Pancreas (tissue), 10 donors: ENCODE data around the gene INTS1. TPM values are rescaled to one million over a fixed set of nuclear protein-coding genes. Genes with fewer than 3 reads are reported as not detected.

ENCODE experiments used
- ATAC-seq, 4 donors: fragments of 200-7000 bp; cut with Tn5 transposase; one replicate each; pipeline versions ENCODE4 v1.8.0 to v1.9.1; 2020; ENCODE audit warnings: mild to moderate bottlenecking in 4 of 4, moderate library complexity in 4 of 4
- DNase-seq, 6 donors: peaks; one replicate each; pipeline ENCODE4 v3.0.0-alpha.2; 2020
- FAIRE-seq: peaks from 2 replicates; lab custom pipeline; 2012; peaks lifted over from hg19 to GRCh38; lab: Jason Lieb, UNC
- H3K27ac ChIP-seq, 4 donors: fragments of 200-600 bp; sonication (generic); 1 replicate in 3 of 4; 2 replicates in 1 of 4; pipeline versions ENCODE4 v1.5.0 to v1.8.0; 2020
- H3K27me3 ChIP-seq, 4 donors: fragments of 200-600 bp; one replicate each; pipeline ENCODE4 v1.8.0; 2021
- H3K36me3 ChIP-seq, 3 donors: fragments of 200-600 bp; sonication (generic) in 1 of 3; one replicate each; pipeline versions ENCODE4 v1.5.0 to v1.8.0; 2020 to 2021
- H3K4me1 ChIP-seq, 3 donors: fragments of 200-600 bp; one replicate each; pipeline ENCODE4 v1.8.0; 2021
- H3K4me3 ChIP-seq, 4 donors: fragments of 200-600 bp; sonication (generic) in 2 of 4; one replicate each; pipeline versions ENCODE4 v1.5.0 to v1.8.0; 2020 to 2021
- H3K9me3 ChIP-seq, 4 donors: fragments of 200-600 bp; one replicate each; pipeline ENCODE4 v1.8.0; 2021
- WGBS, 2 donors: extraction: QIAGEN DNeasy Blood & Tissue Kit; methylation state at CpG; one replicate each; pipeline ENCODE4 v1.1.7; 2013; 5-methylcytosine and 5-hydroxymethylcytosine counted together
- intact Hi-C, 3 donors: fragments of 100-400 bp; cut with DNase I; formaldehyde crosslinking; loops; one replicate each; pipeline versions ENCODE4 v1.11.1 to v1.14.2; 2022
- polyA plus RNA-seq, 2 donors: library from polyadenylated mRNA; stranded (reverse); fragments of 200-250 nt; gene quantifications; one replicate each; pipeline ENCODE4 v1.2.3, GENCODE V29; 2013
- total RNA-seq, 6 donors: library from RNA; stranded (reverse); fragmentation: NEBNext Ultra II Directional in 4 of 6; extraction: Animal tissue kit (Norgen Biotek cat#: 25700) in 4 of 6; gene quantifications; one replicate each; pipeline versions ENCODE4 v1.2.1 to v1.2.4, GENCODE V29; 2021 to 2023
- TF ChIP-seq, protein P1 (sequence below), 4 donors: fragments of 200-600 bp; sonication (generic) in 3 of 4; IDR thresholded peaks; one replicate each; pipeline versions ENCODE4 v1.5.0 to v1.8.0; 2021; ENCODE audit warnings: antibody characterized with exemption in 4 of 4
- donor health status: healthy with polysubstance abuse.
- donor health status: DM: no; HTN: no; CAD: no; lungs with moderate emphysema.
- donor health status: DM: no; HTN: no; CAD: no.
- donor health status: control.
- donor health status: control.
- donor health status: Bipolar disorder and iron deficiency.
- donor health status: DM: yes; HTN: yes; CAD: no.
- donor health status: DM: no; HTN: no; CAD: no.
- donor health status: DM: no; HTN: no; CAD: no.
- donor health status: DM: yes; HTN: yes; CAD: no.

The INTS1 gene
- total and polyA plus RNA-seq, 8 donors = 45.0 to 166 (median 62.2) TPM

DNA sequence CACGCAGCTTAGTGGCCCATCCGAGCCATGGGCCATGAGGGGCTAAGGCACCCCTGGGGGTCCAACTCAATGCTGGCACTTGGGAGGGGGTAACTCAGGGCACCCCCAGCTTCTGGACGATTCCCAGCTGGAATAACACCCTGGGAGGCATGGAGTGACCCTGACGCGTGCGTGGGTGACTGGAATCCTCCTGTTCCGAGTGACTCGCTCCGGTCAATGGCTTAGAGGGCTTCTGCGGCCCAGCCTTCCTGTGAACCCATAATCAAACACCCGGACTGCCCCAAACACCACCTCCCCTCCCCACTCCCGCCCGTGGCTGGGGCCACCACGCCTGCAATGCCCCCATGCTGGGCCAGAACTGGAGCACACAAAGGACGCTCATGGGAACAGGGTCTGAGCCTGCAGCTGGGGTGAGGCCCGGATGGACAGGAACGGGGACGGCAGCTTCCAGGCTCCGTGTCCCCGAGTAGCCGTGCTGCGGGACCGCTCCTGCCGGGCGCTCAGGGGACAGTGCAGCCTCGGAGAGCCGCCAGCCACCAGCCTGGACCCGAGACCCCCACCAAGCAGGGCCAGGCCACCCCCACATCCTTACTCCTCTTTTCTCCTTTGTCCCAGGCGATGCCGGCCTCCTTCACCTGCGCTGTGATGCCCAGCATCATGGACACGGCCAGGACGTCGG is 8.5 kb downstream of the INTS1 start:
- intact Hi-C loops = no loop called here
- Histone ChIP-seq H3K36me3 (peaks cover 0 to 56% (median 19%) of the 10 kb centered on the region in 3 donors), H3K27me3 (no peaks in the 10 kb centered on the region), H3K9me3 (no peaks in the 10 kb centered on the region), H3K4me1 (no peaks in the 10 kb centered on the region), H3K27ac (no peak overlapping the region), H3K4me3 (no peak overlapping the region)
- DNase-seq = peak in 1 of 6 donors; percentile 68
- WGBS, 2 donors = 92 to 93% methylated on average over 34 of the region's 34 CpGs
- no peak for ATAC-seq
- no peak for FAIRE-seq
- TF ChIP-seq, protein P1, sequence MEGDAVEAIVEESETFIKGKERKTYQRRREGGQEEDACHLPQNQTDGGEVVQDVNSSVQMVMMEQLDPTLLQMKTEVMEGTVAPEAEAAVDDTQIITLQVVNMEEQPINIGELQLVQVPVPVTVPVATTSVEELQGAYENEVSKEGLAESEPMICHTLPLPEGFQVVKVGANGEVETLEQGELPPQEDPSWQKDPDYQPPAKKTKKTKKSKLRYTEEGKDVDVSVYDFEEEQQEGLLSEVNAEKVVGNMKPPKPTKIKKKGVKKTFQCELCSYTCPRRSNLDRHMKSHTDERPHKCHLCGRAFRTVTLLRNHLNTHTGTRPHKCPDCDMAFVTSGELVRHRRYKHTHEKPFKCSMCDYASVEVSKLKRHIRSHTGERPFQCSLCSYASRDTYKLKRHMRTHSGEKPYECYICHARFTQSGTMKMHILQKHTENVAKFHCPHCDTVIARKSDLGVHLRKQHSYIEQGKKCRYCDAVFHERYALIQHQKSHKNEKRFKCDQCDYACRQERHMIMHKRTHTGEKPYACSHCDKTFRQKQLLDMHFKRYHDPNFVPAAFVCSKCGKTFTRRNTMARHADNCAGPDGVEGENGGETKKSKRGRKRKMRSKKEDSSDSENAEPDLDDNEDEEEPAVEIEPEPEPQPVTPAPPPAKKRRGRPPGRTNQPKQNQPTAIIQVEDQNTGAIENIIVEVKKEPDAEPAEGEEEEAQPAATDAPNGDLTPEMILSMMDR (IDR thresholded peaks at IDR 0.05) = no peak

GRCh38 chr7:1494866-1495563 is 9.2 kb downstream of the INTS1 start:
- Histone ChIP-seq H3K27me3 (no peaks in the 10 kb centered on the region), H3K27ac (no peak overlapping the region), H3K4me1 (no peaks in the 10 kb centered on the region), H3K9me3 (no peaks in the 10 kb centered on the region), H3K36me3 (peaks cover 0 to 50% (median 19%) of the 10 kb centered on the region in 3 donors), H3K4me3 (no peak overlapping the region)
- intact Hi-C loops = no loop called here
- TF ChIP-seq, protein P1 (IDR thresholded peaks at IDR 0.05) = no peak
- DNase-seq (peak in 1 of 6 donors; percentile 66), ATAC-seq (no peak), FAIRE-seq (no peak)
- 93 to 95% methylated on average over 27 of the region's 27 CpGs for WGBS, 2 donors

GRCh38 chr7:1494447-1494846 is 9.7 kb downstream of the INTS1 start:
- FAIRE-seq = no peak
- Histone ChIP-seq H3K4me3 (no peak overlapping the region), H3K4me1 (no peaks in the 10 kb centered on the region), H3K27me3 (no peaks in the 10 kb centered on the region), H3K27ac (no peak overlapping the region), H3K36me3 (peaks cover 0 to 48% (median 16%) of the 10 kb centered on the region in 3 donors), H3K9me3 (no peaks in the 10 kb centered on the region)
- TF ChIP-seq, protein P1 (IDR thresholded peaks at IDR 0.05) = no peak
- DNase-seq = peak in 1 of 6 donors; percentile 73
- intact Hi-C loops = no loop called here
- 92 to 94% methylated on average over 21 to 25 of the region's 25 CpGs for WGBS, 2 donors
- ATAC-seq = no peak

DNA sequence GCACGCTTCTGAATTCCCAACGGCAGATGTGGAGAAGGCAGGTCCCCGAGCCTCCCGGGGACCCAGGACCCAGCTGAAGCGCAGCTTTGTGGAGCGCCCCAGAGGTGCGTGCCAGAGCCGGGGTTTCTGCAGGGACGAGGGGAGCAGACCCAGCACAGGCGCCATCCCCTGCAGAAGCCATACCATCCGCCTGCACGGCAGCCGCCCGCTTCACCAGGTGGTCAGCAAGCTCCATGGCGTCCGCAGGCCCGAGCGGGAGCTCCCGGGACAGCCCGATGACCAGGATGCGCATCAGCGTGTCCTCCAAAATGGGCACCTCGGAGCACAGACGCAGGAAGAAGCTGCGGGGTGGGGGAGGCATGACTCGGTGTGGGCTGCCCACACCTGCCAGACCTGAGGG is 10.6 kb downstream of the INTS1 start:
- Histone ChIP-seq H3K36me3 (peaks cover 0 to 49% (median 11%) of the 10 kb centered on the region in 3 donors), H3K4me3 (no peak overlapping the region), H3K27ac (no peak overlapping the region), H3K27me3 (no peaks in the 10 kb centered on the region), H3K9me3 (no peaks in the 10 kb centered on the region), H3K4me1 (no peaks in the 10 kb centered on the region)
- intact Hi-C loops = no loop called here
- TF ChIP-seq, protein P1 (IDR thresholded peaks at IDR 0.05) = no peak
- no peak for DNase-seq
- FAIRE-seq = no peak
- WGBS, 2 donors = 95 to 96% methylated on average over 26 of the region's 26 CpGs
- ATAC-seq = no peak

GRCh38 chr7:1493129-1493528 is 11.1 kb downstream of the INTS1 start:
- Histone ChIP-seq H3K27ac (no peak overlapping the region), H3K27me3 (no peaks in the 10 kb centered on the region), H3K9me3 (no peaks in the 10 kb centered on the region), H3K4me1 (no peaks in the 10 kb centered on the region), H3K4me3 (no peak overlapping the region), H3K36me3 (peaks cover 0 to 50% (median 8%) of the 10 kb centered on the region in 3 donors)
- no peak for DNase-seq
- FAIRE-seq = no peak
- TF ChIP-seq, protein P1 (IDR thresholded peaks at IDR 0.05) = no peak
- ATAC-seq = no peak
- WGBS, 2 donors = 96 to 98% methylated on average over 20 of the region's 20 CpGs
- intact Hi-C loops = no loop called here
